ENCODE data around the gene TOP3A. TPM values are rescaled to one million over a fixed set of nuclear protein-coding genes. Genes with fewer than 3 reads are reported as not detected.

Gene TOP3A
- polyA plus RNA-seq, 1 donor (not counting 4 experiments of a cell fraction or from before 2014, with no cell fraction given): 11.6 TPM

DNA sequence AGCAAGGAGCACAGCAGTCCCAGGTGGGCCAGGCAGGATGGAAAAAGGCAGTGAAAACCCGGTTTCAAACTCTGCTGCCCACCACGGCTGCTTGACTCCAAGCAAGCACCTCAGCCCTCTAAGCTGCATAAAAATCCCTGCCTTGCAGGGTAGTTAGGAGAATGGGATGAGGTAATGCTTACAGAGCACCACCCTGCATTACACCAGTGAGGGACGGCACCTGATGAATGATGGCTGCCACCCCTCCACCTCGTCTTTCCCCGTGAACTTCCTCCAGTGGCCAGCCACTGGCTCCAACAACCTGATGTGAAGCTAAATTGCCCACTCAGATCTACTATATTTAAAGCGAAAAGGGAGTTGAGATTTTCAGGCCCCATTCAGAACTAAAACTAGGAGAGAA lies 33.0 kb downstream of the TOP3A start:
- Histone ChIP-seq H3K9me3 (ENCODE audit: control insufficient read depth, low read depth, low read length) (no peaks in the 10 kb centered on the region), H3K79me2 (ENCODE audit: control insufficient read depth, insufficient read depth, low read length) (no peaks in the 10 kb centered on the region), H2AFZ (ENCODE audit: control insufficient read depth, low read length) (no peak overlapping the region), H3K9ac (ENCODE audit: control insufficient read depth, extremely low read depth, insufficient read depth, low read length) (no peak overlapping the region), H3K4me2 (ENCODE audit: control insufficient read depth, extremely low read depth, insufficient read depth, low read depth, low read length) (no peak overlapping the region), H3K9me1 (ENCODE audit: control insufficient read depth, extremely low read depth, insufficient read depth, low read length) (no peaks in the 10 kb centered on the region), H4K20me1 (ENCODE audit: control insufficient read depth, extremely low read depth, insufficient read depth, low read length) (no peaks in the 10 kb centered on the region), H3K27me3 (ENCODE audit: control insufficient read depth, extremely low read depth, insufficient read depth, low read length) (no peaks in the 10 kb centered on the region), H3K4me1 (ENCODE audit: control insufficient read depth, extremely low read depth, insufficient read depth, low read length) (no peaks in the 10 kb centered on the region), H3K36me3 (ENCODE audit: control insufficient read depth in 2 of 2, extremely low read depth in 1 of 2, insufficient read depth in 2 of 2, low read length in 2 of 2) (peaks cover 28 to 40% of the 10 kb centered on the region in 2 experiments), H3K4me3 (ENCODE audit: control insufficient read depth in 2 of 3, extremely low read depth in 1 of 3, insufficient read depth in 2 of 3, low read depth in 1 of 3, low read length in 3 of 3) (no peak overlapping the region), H3K27ac (ENCODE audit: control insufficient read depth, insufficient read depth, low read length) (no peak overlapping the region)
- no peak for DNase-seq (ENCODE audit: low read depth, low spot score)
- FAIRE-seq: no peak
- TF ChIP-seq, protein P1, sequence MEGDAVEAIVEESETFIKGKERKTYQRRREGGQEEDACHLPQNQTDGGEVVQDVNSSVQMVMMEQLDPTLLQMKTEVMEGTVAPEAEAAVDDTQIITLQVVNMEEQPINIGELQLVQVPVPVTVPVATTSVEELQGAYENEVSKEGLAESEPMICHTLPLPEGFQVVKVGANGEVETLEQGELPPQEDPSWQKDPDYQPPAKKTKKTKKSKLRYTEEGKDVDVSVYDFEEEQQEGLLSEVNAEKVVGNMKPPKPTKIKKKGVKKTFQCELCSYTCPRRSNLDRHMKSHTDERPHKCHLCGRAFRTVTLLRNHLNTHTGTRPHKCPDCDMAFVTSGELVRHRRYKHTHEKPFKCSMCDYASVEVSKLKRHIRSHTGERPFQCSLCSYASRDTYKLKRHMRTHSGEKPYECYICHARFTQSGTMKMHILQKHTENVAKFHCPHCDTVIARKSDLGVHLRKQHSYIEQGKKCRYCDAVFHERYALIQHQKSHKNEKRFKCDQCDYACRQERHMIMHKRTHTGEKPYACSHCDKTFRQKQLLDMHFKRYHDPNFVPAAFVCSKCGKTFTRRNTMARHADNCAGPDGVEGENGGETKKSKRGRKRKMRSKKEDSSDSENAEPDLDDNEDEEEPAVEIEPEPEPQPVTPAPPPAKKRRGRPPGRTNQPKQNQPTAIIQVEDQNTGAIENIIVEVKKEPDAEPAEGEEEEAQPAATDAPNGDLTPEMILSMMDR (optimal IDR thresholded peaks at IDR 0.05 in 1 of 3, IDR thresholded peaks at IDR 0.05 in 1 of 3, conservative IDR thresholded peaks at IDR 0.05 in 1 of 3; ENCODE audit: extremely low read depth in 1 of 3, insufficient read depth in 2 of 3, low read length in 3 of 3): no peak
- no peak for TF ChIP-seq EZH2 (IDR thresholded peaks at IDR 0.05; ENCODE audit: low read length)
- dilution Hi-C loops (cut with MboI; ENCODE audit: extremely low pct_ligation_motif_present, low sequenced_read_pairs): no loop called here

DNA sequence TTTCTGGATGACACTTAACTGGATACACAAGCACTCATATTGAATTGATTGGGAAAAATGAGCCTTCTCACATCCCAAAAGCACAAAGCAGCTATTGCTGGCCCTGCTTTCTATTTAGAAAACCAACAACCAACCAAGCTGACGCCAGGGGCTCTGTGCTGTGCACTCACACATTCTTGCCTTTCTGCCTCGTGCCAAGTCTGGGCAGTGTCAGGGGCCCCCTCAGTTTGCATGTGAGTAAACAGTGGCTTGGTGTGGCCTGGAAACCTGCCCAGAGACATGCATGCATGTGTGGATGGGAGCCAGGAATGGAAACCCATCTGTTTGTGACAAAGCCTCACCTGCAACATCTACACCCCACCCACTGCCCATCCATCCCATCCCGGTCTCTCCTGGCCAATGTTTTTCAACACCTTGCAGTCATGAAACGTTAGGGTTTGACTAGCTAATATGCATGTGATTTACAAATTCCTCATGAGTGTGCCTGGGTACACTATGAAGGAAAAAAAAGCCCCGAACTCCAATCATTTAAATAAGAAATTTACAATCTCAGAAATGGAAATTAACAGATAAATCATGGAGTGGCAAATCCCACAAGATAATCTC lies 33.9 kb downstream of the TOP3A start:
- Histone ChIP-seq H4K20me1 (ENCODE audit: control insufficient read depth, extremely low read depth, insufficient read depth, low read length) (no peaks in the 10 kb centered on the region), H2AFZ (ENCODE audit: control insufficient read depth, low read length) (no peak overlapping the region), H3K4me2 (ENCODE audit: control insufficient read depth, extremely low read depth, insufficient read depth, low read depth, low read length) (no peak overlapping the region), H3K9me1 (ENCODE audit: control insufficient read depth, extremely low read depth, insufficient read depth, low read length) (no peaks in the 10 kb centered on the region), H3K36me3 (ENCODE audit: control insufficient read depth in 2 of 2, extremely low read depth in 1 of 2, insufficient read depth in 2 of 2, low read length in 2 of 2) (peaks cover 37 to 48% of the 10 kb centered on the region in 2 experiments), H3K4me3 (ENCODE audit: control insufficient read depth in 2 of 3, extremely low read depth in 1 of 3, insufficient read depth in 2 of 3, low read depth in 1 of 3, low read length in 3 of 3) (no peak overlapping the region), H3K9ac (ENCODE audit: control insufficient read depth, extremely low read depth, insufficient read depth, low read length) (no peak overlapping the region), H3K27me3 (ENCODE audit: control insufficient read depth, extremely low read depth, insufficient read depth, low read length) (no peaks in the 10 kb centered on the region), H3K9me3 (ENCODE audit: control insufficient read depth, low read depth, low read length) (no peaks in the 10 kb centered on the region), H3K79me2 (ENCODE audit: control insufficient read depth, insufficient read depth, low read length) (no peaks in the 10 kb centered on the region), H3K27ac (ENCODE audit: control insufficient read depth, insufficient read depth, low read length) (no peak overlapping the region), H3K4me1 (ENCODE audit: control insufficient read depth, extremely low read depth, insufficient read depth, low read length) (no peaks in the 10 kb centered on the region)
- dilution Hi-C loops (cut with MboI; ENCODE audit: extremely low pct_ligation_motif_present, low sequenced_read_pairs): no loop called here
- no peak for FAIRE-seq
- DNase-seq (ENCODE audit: low read depth, low spot score): no peak
- TF ChIP-seq EZH2 (IDR thresholded peaks at IDR 0.05; ENCODE audit: low read length): no peak
- TF ChIP-seq, protein P1 (optimal IDR thresholded peaks at IDR 0.05 in 1 of 3, IDR thresholded peaks at IDR 0.05 in 1 of 3, conservative IDR thresholded peaks at IDR 0.05 in 1 of 3; ENCODE audit: extremely low read depth in 1 of 3, insufficient read depth in 2 of 3, low read length in 3 of 3): no peak

Data from keratinocyte (primary cell).